HepG2 (cell line): ENCODE data around the gene MIDN. TPM values are rescaled to one million over a fixed set of nuclear protein-coding genes. Genes with fewer than 3 reads are reported as not detected.

Source experiments
- ARID3A ChIP-seq: IDR thresholded peaks from 2 replicates; pipeline ENCODE4 v1.6.1; 2012; ENCODE audit warnings: low read depth, low read length, improper control_type of control experiment
- BHLHE40 ChIP-seq: IDR thresholded peaks from 2 replicates; pipeline ENCODE4 v1.6.1; 2011; ENCODE audit warnings: low read length, improper control_type of control experiment
- ETV6 ChIP-seq: sonication (generic); formaldehyde crosslinking; conservative IDR thresholded peaks from 2 replicates; pipeline ENCODE4 v1.4.0; 2020; ENCODE audit warnings: missing genetic modification reagents
- FOXJ3 ChIP-seq: sonication (generic); formaldehyde crosslinking; IDR thresholded peaks from 2 replicates; pipeline ENCODE4 v1.4.0; 2020; ENCODE audit warnings: missing genetic modification reagents, mild to moderate bottlenecking, borderline replicate concordance
- GFI1 ChIP-seq: sonication (generic); formaldehyde crosslinking; IDR thresholded peaks from 2 replicates; pipeline ENCODE4 v1.5.0; 2020; ENCODE audit warnings: missing genetic modification reagents, mild to moderate bottlenecking, borderline replicate concordance
- HNF4A ChIP-seq: sonication (generic); formaldehyde crosslinking; IDR thresholded peaks from 2 replicates; pipeline ENCODE4 v1.4.0; 2020; ENCODE audit warnings: missing genetic modification reagents
- HNRNPH1 ChIP-seq: fragments of 200-400 bp; formaldehyde crosslinking; optimal IDR thresholded peaks from 2 replicates; pipeline ENCODE3; 2017; ENCODE audit warnings: mild to moderate bottlenecking, low read depth, low read length
- HNRNPK ChIP-seq: fragments of 200-400 bp; formaldehyde crosslinking; IDR thresholded peaks from 2 replicates; pipeline ENCODE4 v1.6.1; 2018; ENCODE audit warnings: low read length, low read depth, moderate library complexity, mild to moderate bottlenecking; ENCODE audit not compliant: poor library complexity, severe bottlenecking
- HOXA5 ChIP-seq: sonication (generic); formaldehyde crosslinking; IDR thresholded peaks from 2 replicates; pipeline ENCODE4 v1.4.0; 2020; ENCODE audit warnings: missing genetic modification reagents
- NBN ChIP-seq: fragments of 450-650 bp; conservative IDR thresholded peaks from 2 replicates; pipeline ENCODE4 v1.6.1; 2017
- NR2C2 ChIP-seq: sonication (generic); formaldehyde crosslinking; IDR thresholded peaks from 2 replicates; pipeline ENCODE4 v1.4.0; 2020; ENCODE audit warnings: missing genetic modification reagents, mild to moderate bottlenecking, moderate library complexity, borderline replicate concordance
- PHF5A ChIP-seq: IDR thresholded peaks from one replicate; pipeline ENCODE4 v1.6.1; 2018; ENCODE audit warnings: low read depth, missing genetic modification reagents; ENCODE audit not compliant: unreplicated experiment
- RBM22 ChIP-seq: fragments of 200-400 bp; formaldehyde crosslinking; optimal IDR thresholded peaks from 2 replicates; pipeline ENCODE3; 2017; ENCODE audit warnings: mild to moderate bottlenecking, low read length, moderate library complexity
- SP1 ChIP-seq, 2 experiments: fragments of 450-650 bp in 1 of 2; sonication (generic) in 1 of 2; formaldehyde crosslinking in 1 of 2; IDR thresholded peaks; 2 replicates each; pipeline versions ENCODE4 v1.4.0 to v1.6.1; 2016 to 2020; ENCODE audit warnings: missing genetic modification reagents in 1 of 2
- SP5 ChIP-seq: IDR thresholded peaks from 2 replicates; pipeline ENCODE4 v1.6.1; 2016; ENCODE audit warnings: low read depth, borderline replicate concordance
- STAG1 ChIP-seq: sonication (generic); formaldehyde crosslinking; IDR thresholded peaks from 2 replicates; pipeline ENCODE4 v1.4.0; 2020; ENCODE audit warnings: missing genetic modification reagents
- STAT6 ChIP-seq: sonication (generic); formaldehyde crosslinking; IDR thresholded peaks from 2 replicates; pipeline ENCODE4 v1.4.0; 2020; ENCODE audit warnings: missing genetic modification reagents, mild to moderate bottlenecking, borderline replicate concordance
- TBL1XR1 ChIP-seq: fragments of 150-350 bp; IDR thresholded peaks from 2 replicates; pipeline ENCODE4 v1.6.1; 2014; ENCODE audit warnings: borderline replicate concordance, low read length; ENCODE audit not compliant: partially characterized antibody
- TIGD3 ChIP-seq: sonication (generic); formaldehyde crosslinking; IDR thresholded peaks from 2 replicates; pipeline ENCODE4 v1.5.1; 2020; ENCODE audit warnings: mild to moderate bottlenecking, missing genetic modification reagents, borderline replicate concordance
- ZC3H13 ChIP-seq: sonication (generic); formaldehyde crosslinking; IDR thresholded peaks from 2 replicates; pipeline ENCODE4 v1.8.1; 2023; ENCODE audit warnings: mild to moderate bottlenecking, missing genetic modification reagents, moderate library complexity
- ZNF503 ChIP-seq: sonication (generic); formaldehyde crosslinking; IDR thresholded peaks from 2 replicates; pipeline ENCODE4 v1.4.0; 2020; ENCODE audit warnings: missing genetic modification reagents
- ZNF780A ChIP-seq: sonication (generic); formaldehyde crosslinking; IDR thresholded peaks from 2 replicates; pipeline ENCODE4 v1.8.0; 2022; ENCODE audit warnings: mild to moderate bottlenecking, missing genetic modification reagents, moderate library complexity
- ZSCAN31 ChIP-seq: sonication (generic); formaldehyde crosslinking; IDR thresholded peaks from 2 replicates; pipeline ENCODE4 v1.5.0; 2020; ENCODE audit warnings: low read depth, mild to moderate bottlenecking, missing genetic modification reagents
- polyA plus RNA-seq, 8 experiments: library from polyadenylated mRNA; depleted of rRNA in 3 of 8; stranded (reverse) in 7 of 8; unstranded in 1 of 8; fragments of >200 nt; fragmentation: Illumina TruSeq in 4 of 8; extraction: Trizol in 4 of 8; gene quantifications; 2 replicates each; pipeline versions ENCODE4 v1.2.1 to v1.2.3, GENCODE V29; 2011 to 2016; ENCODE audit warnings: low read depth in 4 of 8, missing spikeins in 1 of 8, mixed read lengths in 1 of 8; ENCODE audit not compliant: insufficient read depth in 1 of 8
- total RNA-seq, 5 experiments: library from RNA; depleted of rRNA; stranded (reverse); fragments of >200 nt; fragmentation: Illumina TruSeq; extraction: Trizol; gene quantifications; 2 replicates each; pipeline ENCODE4 v1.2.3, GENCODE V29; 2016; ENCODE audit warnings: low read depth in 1 of 5

The MIDN gene
- total and polyA plus RNA-seq, 2 of the 13 experiments (the other 11 are each of a cell fraction or from before 2014, with no cell fraction given) = 8.4 to 18.0 TPM

- no peak for TF ChIP-seq TIGD3
- TF ChIP-seq ZNF503 (CRISPR knock-in tag) = peak; percentile 77; the same call in 1 of the 2 replicates
- peak; percentile 78 for TF ChIP-seq HNF4A (CRISPR knock-in tag)
- no peak for TF ChIP-seq PHF5A (CRISPR knock-in tag)
- no peak for TF ChIP-seq ZNF780A (CRISPR knock-in tag)
- TF ChIP-seq TBL1XR1 = peak; percentile 21
- TF ChIP-seq NR2C2 (CRISPR knock-in tag) = peak; percentile 54; the same call in 1 of the 2 replicates
- no peak for TF ChIP-seq FOXJ3 (CRISPR knock-in tag)
- TF ChIP-seq RBM22 = peak; percentile 87
- TF ChIP-seq GFI1 (CRISPR knock-in tag) = no peak
- TF ChIP-seq SP1 (IDR thresholded peaks at IDR 0.05) = no peak
- TF ChIP-seq SP1 (CRISPR knock-in tag; IDR thresholded peaks at IDR 0.05) = peak; percentile 38; the same call in 1 of the 2 replicates
- no peak for TF ChIP-seq ZC3H13
- no peak; the same call in 1 of the 2 replicates for TF ChIP-seq HOXA5 (CRISPR knock-in tag)
- no peak for TF ChIP-seq ZSCAN31 (CRISPR knock-in tag)
- TF ChIP-seq ETV6 (CRISPR knock-in tag) = 0 out of 2 replicates have a peak, but pooled peaks have one; percentile 34
- peak; percentile 92 for TF ChIP-seq SP5
- 0 out of 2 replicates have a peak, but pooled peaks have one; percentile 10 for TF ChIP-seq ARID3A
- TF ChIP-seq STAT6 = no peak
- no peak for TF ChIP-seq HNRNPK
- TF ChIP-seq NBN = no peak
- no peak for TF ChIP-seq BHLHE40
- no peak for TF ChIP-seq STAG1
- TF ChIP-seq HNRNPH1 = peak; percentile 26
These were observed 5.2 kb downstream of the MIDN start (continued) for GRCh38 chr19:1253514-1254080.
